H1 (cell line): ENCODE measurements around the gene IRGQ. TPM values are rescaled to one million over a fixed set of nuclear protein-coding genes. Genes with fewer than 3 reads are reported as not detected.
A peak's percentile ranks its signal among the peaks of the same experiment; 100 is the strongest.

Source experiments
- BCL11A ChIP-seq, 2 experiments: IDR thresholded peaks; one replicate each; pipeline ENCODE4 v1.6.1; 2011; ENCODE audit warnings: low read depth in 2 of 2, low read length in 2 of 2, mild to moderate bottlenecking in 2 of 2
- CREB1 ChIP-seq: IDR thresholded peaks from 2 replicates; pipeline ENCODE4 v1.6.1; 2012; ENCODE audit warnings: inconsistent platforms
- FOSL1 ChIP-seq: IDR thresholded peaks from 2 replicates; pipeline ENCODE4 v1.6.1; 2011; ENCODE audit warnings: mild to moderate bottlenecking, low read depth, low read length, moderate library complexity; ENCODE audit not compliant: insufficient read depth
- GABPA ChIP-seq: IDR thresholded peaks from 2 replicates; pipeline ENCODE4 v1.6.1; 2011; ENCODE audit warnings: mild to moderate bottlenecking, low read length, moderate library complexity, borderline replicate concordance; ENCODE audit not compliant: insufficient read depth
- JUND ChIP-seq: IDR thresholded peaks from 2 replicates; pipeline ENCODE4 v1.6.1; 2011; ENCODE audit warnings: mild to moderate bottlenecking, improper control_type of control experiment, low read length
- KDM1A ChIP-seq: fragments of 200-600, 300-600 bp; sonication (generic); IDR thresholded peaks from 2 replicates; pipeline ENCODE4 v1.7.1; 2016; ENCODE audit warnings: mild to moderate bottlenecking, low read length, borderline replicate concordance
- NRF1 ChIP-seq: IDR thresholded peaks from 2 replicates; pipeline ENCODE4 v1.6.1; 2011; ENCODE audit warnings: mild to moderate bottlenecking, low read depth, low read length, improper control_type of control experiment
- RAD21 ChIP-seq, 2 experiments: IDR thresholded peaks in 1 of 2; conservative IDR thresholded peaks in 1 of 2; 2 replicates each; pipeline ENCODE4 v1.6.1; 2011; ENCODE audit warnings: low read depth in 2 of 2, low read length in 2 of 2, improper control_type of control experiment in 1 of 2, inconsistent platforms in 1 of 2, mild to moderate bottlenecking in 1 of 2, moderate library complexity in 1 of 2
- RNF2 ChIP-seq: fragments of 200-900, 300-1000 bp; sonication (generic); IDR thresholded peaks from 2 replicates; pipeline ENCODE4 v1.7.1; 2016; ENCODE audit warnings: borderline replicate concordance, low read depth, mild to moderate bottlenecking, antibody characterized with exemption, low read length; ENCODE audit not compliant: poor library complexity, severe bottlenecking; ENCODE audit errors: missing control alignments
- SRF ChIP-seq: IDR thresholded peaks from 2 replicates; pipeline ENCODE4 v1.6.1; 2011; ENCODE audit warnings: mild to moderate bottlenecking, low read depth, low read length, moderate library complexity
- TCF12 ChIP-seq: IDR thresholded peaks from 2 replicates; pipeline ENCODE4 v1.6.1; 2011; ENCODE audit warnings: low read depth, mild to moderate bottlenecking, low read length
- polyA plus RNA-seq, 7 experiments: library from polyadenylated mRNA; depleted of rRNA in 3 of 7; stranded (reverse) in 5 of 7; unstranded in 2 of 7; fragments of >200 nt in 5 of 7; fragments of 200-250 nt in 2 of 7; gene quantifications; 1 replicate in 5 of 7; 2 replicates in 1 of 7; 4 replicates in 1 of 7; pipeline versions ENCODE4 v1.2.1 to v1.2.3, GENCODE V29; 2011 to 2013; ENCODE audit warnings: missing spikeins in 2 of 7, mixed read lengths in 2 of 7
- total RNA-seq: library from RNA; stranded (reverse); fragmentation: NEBNext Ultra II Directional; extraction: Animal tissue kit (Norgen Biotek cat#: 25700); gene quantifications from 2 replicates; pipeline ENCODE4 v1.2.1, GENCODE V29; 2021
- TF ChIP-seq, protein P1 (sequence below): IDR thresholded peaks from 2 replicates; pipeline ENCODE4 v1.6.1; 2012; ENCODE audit warnings: inconsistent platforms
- TF ChIP-seq, protein P2 (sequence below), 3 experiments: IDR thresholded peaks; 1 replicate in 2 of 3; 2 replicates in 1 of 3; pipeline versions ENCODE4 v1.5.1 to v1.6.1; 2011; ENCODE audit warnings: low read length in 3 of 3, mild to moderate bottlenecking in 3 of 3, inconsistent platforms in 2 of 3, low read depth in 1 of 3, moderate library complexity in 1 of 3; ENCODE audit not compliant: insufficient read depth in 1 of 3; ENCODE audit errors: control extremely low read depth in 1 of 3
- TF ChIP-seq, protein P3 (sequence below): IDR thresholded peaks from 2 replicates; pipeline ENCODE4 v1.6.1; 2012; ENCODE audit warnings: low read length, inconsistent platforms

Gene IRGQ
- total and polyA plus RNA-seq, 2 of the 8 experiments (the other 6 are each of a cell fraction or from before 2014, with no cell fraction given), result 16.0 to 42.9 TPM

DNA sequence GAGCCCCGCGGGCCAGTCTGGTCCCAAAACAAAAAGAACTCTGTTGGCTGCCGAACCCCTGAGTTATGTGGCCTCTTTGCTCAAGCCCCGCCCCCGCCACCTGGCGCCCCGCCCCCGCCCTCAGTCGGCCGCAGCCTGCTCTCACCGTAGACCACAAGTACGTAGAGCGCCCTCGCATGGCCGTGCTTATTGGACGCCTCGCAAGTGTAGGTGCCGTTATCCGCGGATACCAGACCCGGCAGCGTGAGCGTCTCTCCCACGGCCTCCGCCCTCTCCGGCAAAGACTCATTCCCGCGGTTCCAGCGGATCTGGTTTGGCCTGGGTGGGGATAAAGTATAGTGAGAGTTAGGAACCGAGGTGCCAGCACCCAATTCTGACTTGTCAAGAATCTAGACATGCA, 29.0 kb upstream of the IRGQ start (continued):
- TF ChIP-seq GABPA (no peak), JUND (no peak), CREB1 (peak; percentile 58; the same call in 1 of the 2 replicates), SRF (no peak), KDM1A (peak; percentile 41; the same call in 1 of the 2 replicates), NRF1 (no peak), RNF2 (no peak), BCL11A (IDR thresholded peaks at IDR 0.05; ENCODE audit: low read depth in 2 of 2, low read length in 2 of 2) (no peak), TCF12 (peak; percentile 85; the same call in 1 of the 2 replicates), RAD21 (IDR thresholded peaks at IDR 0.05 in 1 of 2, conservative IDR thresholded peaks at IDR 0.05 in 1 of 2; ENCODE audit: low read depth in 2 of 2, low read length in 2 of 2) (peak; percentile 48 to 65), FOSL1 (no peak)
- TF ChIP-seq, protein P1, sequence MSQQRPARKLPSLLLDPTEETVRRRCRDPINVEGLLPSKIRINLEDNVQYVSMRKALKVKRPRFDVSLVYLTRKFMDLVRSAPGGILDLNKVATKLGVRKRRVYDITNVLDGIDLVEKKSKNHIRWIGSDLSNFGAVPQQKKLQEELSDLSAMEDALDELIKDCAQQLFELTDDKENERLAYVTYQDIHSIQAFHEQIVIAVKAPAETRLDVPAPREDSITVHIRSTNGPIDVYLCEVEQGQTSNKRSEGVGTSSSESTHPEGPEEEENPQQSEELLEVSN, result no peak
- TF ChIP-seq, protein P2, sequence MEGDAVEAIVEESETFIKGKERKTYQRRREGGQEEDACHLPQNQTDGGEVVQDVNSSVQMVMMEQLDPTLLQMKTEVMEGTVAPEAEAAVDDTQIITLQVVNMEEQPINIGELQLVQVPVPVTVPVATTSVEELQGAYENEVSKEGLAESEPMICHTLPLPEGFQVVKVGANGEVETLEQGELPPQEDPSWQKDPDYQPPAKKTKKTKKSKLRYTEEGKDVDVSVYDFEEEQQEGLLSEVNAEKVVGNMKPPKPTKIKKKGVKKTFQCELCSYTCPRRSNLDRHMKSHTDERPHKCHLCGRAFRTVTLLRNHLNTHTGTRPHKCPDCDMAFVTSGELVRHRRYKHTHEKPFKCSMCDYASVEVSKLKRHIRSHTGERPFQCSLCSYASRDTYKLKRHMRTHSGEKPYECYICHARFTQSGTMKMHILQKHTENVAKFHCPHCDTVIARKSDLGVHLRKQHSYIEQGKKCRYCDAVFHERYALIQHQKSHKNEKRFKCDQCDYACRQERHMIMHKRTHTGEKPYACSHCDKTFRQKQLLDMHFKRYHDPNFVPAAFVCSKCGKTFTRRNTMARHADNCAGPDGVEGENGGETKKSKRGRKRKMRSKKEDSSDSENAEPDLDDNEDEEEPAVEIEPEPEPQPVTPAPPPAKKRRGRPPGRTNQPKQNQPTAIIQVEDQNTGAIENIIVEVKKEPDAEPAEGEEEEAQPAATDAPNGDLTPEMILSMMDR (IDR thresholded peaks at IDR 0.05; ENCODE audit: control extremely low read depth in 1 of 3, insufficient read depth in 1 of 3, low read depth in 1 of 3, low read length in 3 of 3), result peak; percentile 68 to 91 (median 78)
- TF ChIP-seq, protein P3, sequence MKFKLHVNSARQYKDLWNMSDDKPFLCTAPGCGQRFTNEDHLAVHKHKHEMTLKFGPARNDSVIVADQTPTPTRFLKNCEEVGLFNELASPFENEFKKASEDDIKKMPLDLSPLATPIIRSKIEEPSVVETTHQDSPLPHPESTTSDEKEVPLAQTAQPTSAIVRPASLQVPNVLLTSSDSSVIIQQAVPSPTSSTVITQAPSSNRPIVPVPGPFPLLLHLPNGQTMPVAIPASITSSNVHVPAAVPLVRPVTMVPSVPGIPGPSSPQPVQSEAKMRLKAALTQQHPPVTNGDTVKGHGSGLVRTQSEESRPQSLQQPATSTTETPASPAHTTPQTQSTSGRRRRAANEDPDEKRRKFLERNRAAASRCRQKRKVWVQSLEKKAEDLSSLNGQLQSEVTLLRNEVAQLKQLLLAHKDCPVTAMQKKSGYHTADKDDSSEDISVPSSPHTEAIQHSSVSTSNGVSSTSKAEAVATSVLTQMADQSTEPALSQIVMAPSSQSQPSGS, result no peak
- TF ChIP-seq, all 59 proteins: peak for 8
